Astrocyte (in vitro differentiated cells and primary cell): Measurements from ENCODE around the gene BIRC7. TPM values are rescaled to one million over a fixed set of nuclear protein-coding genes. Genes with fewer than 3 reads are reported as not detected.

Source experiments
- DNase-seq: peaks from one replicate; pipeline ENCODE4 v3.0.0-alpha.2; 2010; ENCODE audit warnings: low read depth
- FAIRE-seq: peaks from 2 replicates; lab custom pipeline; 2011; peaks lifted over from hg19 to GRCh38; lab: Jason Lieb, UNC
- H2AFZ ChIP-seq: 2 replicates; pipeline ENCODE4 v1.6.0; 2012; ENCODE audit warnings: low read depth, low read length, inconsistent platforms
- H3K27ac ChIP-seq: 2 replicates; pipeline ENCODE4 v1.5.1; 2011; ENCODE audit warnings: low read depth, low read length, inconsistent platforms
- H3K27me3 ChIP-seq: 2 replicates; pipeline ENCODE4 v1.6.0; 2011; ENCODE audit warnings: low read length, inconsistent platforms; ENCODE audit not compliant: insufficient read depth
- H3K36me3 ChIP-seq: 2 replicates; pipeline ENCODE4 v1.5.1; 2011; ENCODE audit warnings: low read length, inconsistent platforms; ENCODE audit not compliant: insufficient read depth
- H3K4me1 ChIP-seq: 2 replicates; pipeline ENCODE4 v1.5.1; 2011; ENCODE audit warnings: low read length, inconsistent platforms; ENCODE audit not compliant: insufficient read depth
- H3K4me2 ChIP-seq: 2 replicates; pipeline ENCODE4 v1.6.0; 2012; ENCODE audit warnings: low read length, inconsistent platforms
- H3K4me3 ChIP-seq: 2 replicates; pipeline ENCODE4 v1.5.1; 2011; ENCODE audit warnings: low read depth, mild to moderate bottlenecking, low read length, inconsistent platforms; ENCODE audit not compliant: insufficient read depth
- H3K79me2 ChIP-seq: 2 replicates; pipeline ENCODE4 v1.6.0; 2012; ENCODE audit warnings: mild to moderate bottlenecking, low read length, inconsistent platforms; ENCODE audit not compliant: insufficient read depth
- H3K9ac ChIP-seq: 2 replicates; pipeline ENCODE4 v1.6.0; 2012; ENCODE audit warnings: mild to moderate bottlenecking, low read length, inconsistent platforms
- H3K9me3 ChIP-seq: 2 replicates; pipeline ENCODE4 v1.5.1; 2012; ENCODE audit warnings: low read depth, mild to moderate bottlenecking, low read length, inconsistent platforms; ENCODE audit not compliant: insufficient read depth
- H4K20me1 ChIP-seq: 2 replicates; pipeline ENCODE4 v1.6.0; 2012; ENCODE audit warnings: low read length, inconsistent platforms; ENCODE audit not compliant: insufficient read depth
- H3K27ac Mint-ChIP-seq: one replicate; pipeline ENCODE4 v1.8.0; 2021; ENCODE audit warnings: mild to moderate bottlenecking, mixed read lengths; ENCODE audit not compliant: unreplicated experiment
- H3K27me3 Mint-ChIP-seq: one replicate; pipeline ENCODE4 v1.8.0; 2021; ENCODE audit warnings: low read depth, mixed read lengths; ENCODE audit not compliant: unreplicated experiment
- H3K36me3 Mint-ChIP-seq: one replicate; pipeline ENCODE4 v1.8.0; 2021; ENCODE audit warnings: low read depth, mixed read lengths; ENCODE audit not compliant: unreplicated experiment
- H3K4me1 Mint-ChIP-seq: one replicate; pipeline ENCODE4 v1.8.0; 2021; ENCODE audit warnings: low read depth, mixed read lengths; ENCODE audit not compliant: unreplicated experiment
- H3K4me3 Mint-ChIP-seq: one replicate; pipeline ENCODE4 v1.8.0; 2021; ENCODE audit warnings: mild to moderate bottlenecking, moderate library complexity, mixed read lengths; ENCODE audit not compliant: unreplicated experiment
- H3K9me3 Mint-ChIP-seq: one replicate; pipeline ENCODE4 v1.8.0; 2021; ENCODE audit warnings: mild to moderate bottlenecking, mixed read lengths; ENCODE audit not compliant: unreplicated experiment
- EZH2 ChIP-seq: IDR thresholded peaks from 2 replicates; pipeline ENCODE4 v1.6.1; 2012; ENCODE audit warnings: mild to moderate bottlenecking, low read length, inconsistent platforms; ENCODE audit not compliant: insufficient read depth
- total RNA-seq: library from RNA; stranded (reverse); gene quantifications from 2 replicates; pipeline ENCODE4 v1.2.1, GENCODE V29; 2021
- TF ChIP-seq, protein P1 (sequence below): IDR thresholded peaks from 2 replicates; pipeline ENCODE4 v1.5.1; 2011; ENCODE audit warnings: low read depth, mild to moderate bottlenecking, inconsistent platforms, low read length, moderate library complexity; ENCODE audit not compliant: insufficient read depth

Gene BIRC7
- total RNA-seq, 1 donor from 2014 or later, result 3.3 TPM

- no peaks in the 10 kb centered on the region for H4K20me1 ChIP-seq
- Mint-ChIP-seq H3K4me3 (no peak overlapping the region), H3K36me3 (no peaks in the 10 kb centered on the region), H3K9me3 (no peaks in the 10 kb centered on the region), H3K27me3 (no peaks in the 10 kb centered on the region), H3K4me1 (peaks cover 42% of the 10 kb centered on the region), H3K27ac (peak overlapping the region; percentile 98)
- peak overlapping the region; percentile 65 for H2AFZ ChIP-seq
- peak overlapping the region; percentile 97 for H3K27ac ChIP-seq
- no peaks in the 10 kb centered on the region for H3K9me3 ChIP-seq
- FAIRE-seq, result no peak
- H3K9ac ChIP-seq, result peak overlapping the region; percentile 80
- no peaks in the 10 kb centered on the region for H3K27me3 ChIP-seq
- no peak overlapping the region for H3K4me3 ChIP-seq
- H3K79me2 ChIP-seq, result no peaks in the 10 kb centered on the region
- peaks cover 47% of the 10 kb centered on the region for H3K4me1 ChIP-seq
- peak; percentile 62 for DNase-seq
- peak overlapping the region; percentile 73 for H3K4me2 ChIP-seq
- TF ChIP-seq, protein P1, sequence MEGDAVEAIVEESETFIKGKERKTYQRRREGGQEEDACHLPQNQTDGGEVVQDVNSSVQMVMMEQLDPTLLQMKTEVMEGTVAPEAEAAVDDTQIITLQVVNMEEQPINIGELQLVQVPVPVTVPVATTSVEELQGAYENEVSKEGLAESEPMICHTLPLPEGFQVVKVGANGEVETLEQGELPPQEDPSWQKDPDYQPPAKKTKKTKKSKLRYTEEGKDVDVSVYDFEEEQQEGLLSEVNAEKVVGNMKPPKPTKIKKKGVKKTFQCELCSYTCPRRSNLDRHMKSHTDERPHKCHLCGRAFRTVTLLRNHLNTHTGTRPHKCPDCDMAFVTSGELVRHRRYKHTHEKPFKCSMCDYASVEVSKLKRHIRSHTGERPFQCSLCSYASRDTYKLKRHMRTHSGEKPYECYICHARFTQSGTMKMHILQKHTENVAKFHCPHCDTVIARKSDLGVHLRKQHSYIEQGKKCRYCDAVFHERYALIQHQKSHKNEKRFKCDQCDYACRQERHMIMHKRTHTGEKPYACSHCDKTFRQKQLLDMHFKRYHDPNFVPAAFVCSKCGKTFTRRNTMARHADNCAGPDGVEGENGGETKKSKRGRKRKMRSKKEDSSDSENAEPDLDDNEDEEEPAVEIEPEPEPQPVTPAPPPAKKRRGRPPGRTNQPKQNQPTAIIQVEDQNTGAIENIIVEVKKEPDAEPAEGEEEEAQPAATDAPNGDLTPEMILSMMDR, result peak; percentile 34
- TF ChIP-seq EZH2, result no peak
- no peaks in the 10 kb centered on the region for H3K36me3 ChIP-seq
These were observed 4.9 kb upstream of the BIRC7 start for GRCh38 chr20:63230800-63231268.

GRCh38 chr20:63232235-63233060 is 3.3 kb upstream of the BIRC7 start:
- H2AFZ ChIP-seq, result peak overlapping the region; percentile 15
- H3K27ac Mint-ChIP-seq, result peak overlapping the region; percentile 98
- no peaks in the 10 kb centered on the region for H3K27me3 ChIP-seq
- H3K27me3 Mint-ChIP-seq, result no peaks in the 10 kb centered on the region
- peaks cover 41% of the 10 kb centered on the region for H3K4me1 Mint-ChIP-seq
- H3K4me2 ChIP-seq, result peak overlapping the region; percentile 73
- H3K79me2 ChIP-seq, result no peaks in the 10 kb centered on the region
- H3K27ac ChIP-seq, result peak overlapping the region; percentile 97
- H3K4me3 Mint-ChIP-seq, result peak overlapping the region; percentile 46
- DNase-seq (peak; percentile 96), FAIRE-seq (peak; percentile 93)
- no peaks in the 10 kb centered on the region for H3K36me3 Mint-ChIP-seq
- no peaks in the 10 kb centered on the region for H3K9me3 Mint-ChIP-seq
- H3K9ac ChIP-seq, result peak overlapping the region; percentile 80
- peaks cover 43% of the 10 kb centered on the region for H3K4me1 ChIP-seq
- peak overlapping the region; percentile 11 for H3K4me3 ChIP-seq
- no peaks in the 10 kb centered on the region for H4K20me1 ChIP-seq
- H3K36me3 ChIP-seq, result no peaks in the 10 kb centered on the region
- TF ChIP-seq EZH2, result no peak
- TF ChIP-seq, protein P1, result no peak
- no peaks in the 10 kb centered on the region for H3K9me3 ChIP-seq

DNA sequence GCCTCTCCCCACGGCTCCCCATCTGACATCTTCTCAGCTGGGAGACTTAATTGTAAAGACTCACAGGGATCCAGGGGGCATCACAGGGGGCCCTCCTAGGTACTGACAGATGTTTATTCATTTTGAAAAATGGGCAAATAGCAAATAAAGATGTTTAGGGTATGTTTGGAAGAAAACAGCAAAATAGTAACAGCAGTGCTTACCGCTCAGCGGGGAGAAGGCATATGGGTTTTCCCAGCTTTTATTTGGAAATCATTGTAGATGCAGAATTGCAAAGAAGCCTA is 2.7 kb upstream of the BIRC7 start:
- peak overlapping the region; percentile 80 for H3K9ac ChIP-seq

More for the DNA sequence above, 2.7 kb upstream of the BIRC7 start:
- H3K27ac ChIP-seq, result peak overlapping the region; percentile 97
- peaks cover 43% of the 10 kb centered on the region for H3K4me1 ChIP-seq
- H3K4me3 ChIP-seq, result no peak overlapping the region
- no peak for FAIRE-seq
- H4K20me1 ChIP-seq, result no peaks in the 10 kb centered on the region
- no peaks in the 10 kb centered on the region for H3K36me3 Mint-ChIP-seq
- peak overlapping the region; percentile 98 for H3K27ac Mint-ChIP-seq
- no peaks in the 10 kb centered on the region for H3K79me2 ChIP-seq
- H3K36me3 ChIP-seq, result no peaks in the 10 kb centered on the region
- no peak for DNase-seq
- H3K9me3 ChIP-seq, result no peaks in the 10 kb centered on the region
- peak overlapping the region; percentile 73 for H3K4me2 ChIP-seq
- H3K4me1 Mint-ChIP-seq, result peaks cover 41% of the 10 kb centered on the region
- no peaks in the 10 kb centered on the region for H3K27me3 Mint-ChIP-seq
- no peaks in the 10 kb centered on the region for H3K9me3 Mint-ChIP-seq
- TF ChIP-seq, protein P1, result no peak
- TF ChIP-seq EZH2, result no peak
- peak overlapping the region; percentile 30 for H3K4me3 Mint-ChIP-seq
- H2AFZ ChIP-seq, result no peak overlapping the region
- no peaks in the 10 kb centered on the region for H3K27me3 ChIP-seq
